ENCODE data around the gene MFGE8.
"Not testable (repeated sequence)": the region's sequence is repeated elsewhere in the genome, so short reads cannot be mapped to it uniquely, and the experiment has no call there.

Gene MFGE8

GRCh38 chr15:88949734-88950400 lies 36.7 kb upstream of the MFGE8 start:
- H3K4me3 ChIP-seq (ENCODE audit: control insufficient read depth, low read depth, low read length), result no peak overlapping the region
- TF ChIP-seq CTCF (conservative IDR thresholded peaks at IDR 0.05; ENCODE audit: control insufficient read depth, insufficient read depth, low read depth, low read length), result no peak
- DNase-seq (ENCODE audit: low read depth), result no peak

GRCh38 chr15:88940110-88940675 lies 27.0 kb upstream of the MFGE8 start:
- H3K4me3 ChIP-seq (ENCODE audit: control insufficient read depth, low read depth, low read length), result no peak overlapping the region
- TF ChIP-seq CTCF (conservative IDR thresholded peaks at IDR 0.05; ENCODE audit: control insufficient read depth, insufficient read depth, low read depth, low read length), result no peak
- DNase-seq (ENCODE audit: low read depth), result no peak

- TF ChIP-seq CTCF (conservative IDR thresholded peaks at IDR 0.05; ENCODE audit: control insufficient read depth, insufficient read depth, low read depth, low read length), result no peak
- H3K4me3 ChIP-seq (ENCODE audit: control insufficient read depth, low read depth, low read length), result no peak overlapping the region
- DNase-seq (ENCODE audit: low read depth), result no peak
Observed at GRCh38 chr15:88939486-88939806, 26.3 kb upstream of the MFGE8 start.

GRCh38 chr15:88938802-88939485 lies 25.8 kb upstream of the MFGE8 start:
- no peak for TF ChIP-seq CTCF (conservative IDR thresholded peaks at IDR 0.05; ENCODE audit: control insufficient read depth, insufficient read depth, low read depth, low read length)
- H3K4me3 ChIP-seq (ENCODE audit: control insufficient read depth, low read depth, low read length), result no peak overlapping the region
- no peak for DNase-seq (ENCODE audit: low read depth)

- H3K4me3 ChIP-seq (ENCODE audit: control insufficient read depth, low read depth, low read length); DNase-seq (ENCODE audit: low read depth): not testable (repeated sequence)
Observed at GRCh38 chr15:88934449-88934848, 21.3 kb upstream of the MFGE8 start.

- no peak overlapping the region for H3K4me3 ChIP-seq (ENCODE audit: control insufficient read depth, low read depth, low read length)
- no peak for TF ChIP-seq CTCF (conservative IDR thresholded peaks at IDR 0.05; ENCODE audit: control insufficient read depth, insufficient read depth, low read depth, low read length)
- peak; percentile 60 for DNase-seq (ENCODE audit: low read depth)
Observed at GRCh38 chr15:88932875-88933330, 19.7 kb upstream of the MFGE8 start.

- DNase-seq (ENCODE audit: low read depth), result peak; percentile 34
- H3K4me3 ChIP-seq (ENCODE audit: control insufficient read depth, low read depth, low read length), result no peak overlapping the region
- no peak for TF ChIP-seq CTCF (conservative IDR thresholded peaks at IDR 0.05; ENCODE audit: control insufficient read depth, insufficient read depth, low read depth, low read length)
Observed at GRCh38 chr15:88932271-88932874, 19.2 kb upstream of the MFGE8 start.

Measured in fibroblast of mammary gland (primary cell).